ENCODE results near the gene EHBP1L1.

The EHBP1L1 gene

DNA sequence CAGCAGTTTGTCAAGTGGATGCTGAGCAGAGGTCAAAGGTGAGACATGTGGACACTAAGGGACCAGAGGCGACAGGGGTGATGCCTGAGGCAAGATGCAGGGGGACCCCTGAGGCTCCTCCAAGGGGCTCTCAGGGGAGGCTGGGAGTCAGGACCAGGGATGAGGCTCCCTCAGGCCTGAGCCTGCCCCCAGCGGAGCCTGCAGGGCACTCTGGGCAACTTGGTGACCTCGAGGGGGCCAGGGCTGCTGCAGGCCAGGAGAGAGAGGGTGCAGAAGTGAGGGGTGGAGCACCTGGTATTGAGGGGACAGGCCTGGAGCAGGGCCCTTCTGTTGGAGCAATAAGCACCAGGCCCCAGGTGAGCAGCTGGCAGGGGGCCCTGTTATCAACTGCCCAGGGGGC, 6.1 kb downstream of the EHBP1L1 start:
- H3K4me3 ChIP-seq (ENCODE audit: low read depth, low read length) = no peak overlapping the region
- TF ChIP-seq, protein P1, sequence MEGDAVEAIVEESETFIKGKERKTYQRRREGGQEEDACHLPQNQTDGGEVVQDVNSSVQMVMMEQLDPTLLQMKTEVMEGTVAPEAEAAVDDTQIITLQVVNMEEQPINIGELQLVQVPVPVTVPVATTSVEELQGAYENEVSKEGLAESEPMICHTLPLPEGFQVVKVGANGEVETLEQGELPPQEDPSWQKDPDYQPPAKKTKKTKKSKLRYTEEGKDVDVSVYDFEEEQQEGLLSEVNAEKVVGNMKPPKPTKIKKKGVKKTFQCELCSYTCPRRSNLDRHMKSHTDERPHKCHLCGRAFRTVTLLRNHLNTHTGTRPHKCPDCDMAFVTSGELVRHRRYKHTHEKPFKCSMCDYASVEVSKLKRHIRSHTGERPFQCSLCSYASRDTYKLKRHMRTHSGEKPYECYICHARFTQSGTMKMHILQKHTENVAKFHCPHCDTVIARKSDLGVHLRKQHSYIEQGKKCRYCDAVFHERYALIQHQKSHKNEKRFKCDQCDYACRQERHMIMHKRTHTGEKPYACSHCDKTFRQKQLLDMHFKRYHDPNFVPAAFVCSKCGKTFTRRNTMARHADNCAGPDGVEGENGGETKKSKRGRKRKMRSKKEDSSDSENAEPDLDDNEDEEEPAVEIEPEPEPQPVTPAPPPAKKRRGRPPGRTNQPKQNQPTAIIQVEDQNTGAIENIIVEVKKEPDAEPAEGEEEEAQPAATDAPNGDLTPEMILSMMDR (IDR thresholded peaks at IDR 0.05; ENCODE audit: borderline replicate concordance, insufficient read depth, low read depth, low read length) = no peak

DNA sequence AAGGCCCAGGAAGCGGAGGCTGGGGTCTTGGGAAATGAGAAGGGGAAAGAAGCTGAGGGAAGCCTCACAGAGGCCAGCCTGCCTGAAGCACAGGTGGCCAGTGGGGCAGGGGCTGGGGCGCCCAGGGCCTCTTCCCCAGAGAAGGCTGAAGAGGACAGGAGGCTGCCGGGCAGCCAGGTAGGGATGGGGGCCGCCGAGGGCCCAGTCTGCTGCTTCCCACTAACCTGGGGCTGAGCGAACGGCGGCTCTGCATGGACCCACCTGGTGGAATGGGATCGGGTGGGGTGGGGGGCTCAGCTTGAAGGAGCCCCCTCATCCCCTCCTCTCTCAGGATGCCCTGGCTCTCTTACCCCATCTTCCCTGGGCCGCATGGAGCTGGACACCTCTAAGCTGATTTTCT, 7.7 kb downstream of the EHBP1L1 start:
- TF ChIP-seq, protein P1 (IDR thresholded peaks at IDR 0.05; ENCODE audit: borderline replicate concordance, insufficient read depth, low read depth, low read length) = no peak

DNA sequence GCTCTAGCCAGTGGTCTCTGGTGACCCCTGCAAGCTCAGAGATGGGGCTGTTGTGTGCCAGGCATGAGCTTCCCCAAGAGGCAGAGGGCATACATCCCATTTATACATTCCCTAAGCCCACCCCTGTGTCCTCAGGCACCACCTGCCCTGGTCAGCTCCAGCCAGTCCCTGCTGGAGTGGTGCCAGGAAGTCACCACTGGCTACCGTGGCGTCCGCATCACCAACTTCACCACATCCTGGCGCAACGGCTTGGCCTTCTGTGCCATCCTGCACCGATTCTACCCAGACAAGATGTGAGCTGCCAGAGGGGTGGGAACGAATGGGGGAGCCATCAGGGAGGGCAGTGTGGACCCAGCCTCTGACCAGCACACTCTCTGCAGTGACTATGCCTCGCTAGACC, 8.3 kb downstream of the EHBP1L1 start:
- TF ChIP-seq, protein P1 (IDR thresholded peaks at IDR 0.05; ENCODE audit: borderline replicate concordance, insufficient read depth, low read depth, low read length) = no peak
- no peak overlapping the region for H3K4me3 ChIP-seq (ENCODE audit: low read depth, low read length)

More for the DNA sequence above, 7.7 kb downstream of the EHBP1L1 start:
- no peak overlapping the region for H3K4me3 ChIP-seq (ENCODE audit: low read depth, low read length)

DNA sequence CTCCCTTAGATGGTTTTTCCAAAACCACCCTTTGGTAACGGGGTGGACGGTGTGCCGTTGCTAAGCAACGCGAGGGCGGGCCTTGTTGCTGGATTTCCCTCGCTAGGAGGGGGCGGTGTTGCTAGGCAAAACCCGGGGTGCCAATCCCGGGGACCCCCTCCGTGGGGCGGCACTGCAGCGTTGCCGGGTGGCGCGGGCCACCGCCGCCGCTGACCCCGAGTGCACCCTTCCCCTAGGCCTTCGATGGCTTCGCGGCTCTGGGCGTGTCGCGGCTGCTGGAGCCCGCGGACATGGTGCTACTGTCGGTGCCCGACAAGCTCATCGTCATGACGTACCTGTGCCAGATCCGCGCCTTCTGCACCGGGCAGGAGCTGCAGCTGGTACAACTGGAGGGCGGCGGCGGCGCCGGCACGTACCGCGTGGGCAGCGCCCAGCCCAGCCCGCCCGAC, 8.9 kb downstream of the EHBP1L1 start:
- TF ChIP-seq, protein P1 (IDR thresholded peaks at IDR 0.05; ENCODE audit: borderline replicate concordance, insufficient read depth, low read depth, low read length) = no peak
- no peak overlapping the region for H3K4me3 ChIP-seq (ENCODE audit: low read depth, low read length)

DNA sequence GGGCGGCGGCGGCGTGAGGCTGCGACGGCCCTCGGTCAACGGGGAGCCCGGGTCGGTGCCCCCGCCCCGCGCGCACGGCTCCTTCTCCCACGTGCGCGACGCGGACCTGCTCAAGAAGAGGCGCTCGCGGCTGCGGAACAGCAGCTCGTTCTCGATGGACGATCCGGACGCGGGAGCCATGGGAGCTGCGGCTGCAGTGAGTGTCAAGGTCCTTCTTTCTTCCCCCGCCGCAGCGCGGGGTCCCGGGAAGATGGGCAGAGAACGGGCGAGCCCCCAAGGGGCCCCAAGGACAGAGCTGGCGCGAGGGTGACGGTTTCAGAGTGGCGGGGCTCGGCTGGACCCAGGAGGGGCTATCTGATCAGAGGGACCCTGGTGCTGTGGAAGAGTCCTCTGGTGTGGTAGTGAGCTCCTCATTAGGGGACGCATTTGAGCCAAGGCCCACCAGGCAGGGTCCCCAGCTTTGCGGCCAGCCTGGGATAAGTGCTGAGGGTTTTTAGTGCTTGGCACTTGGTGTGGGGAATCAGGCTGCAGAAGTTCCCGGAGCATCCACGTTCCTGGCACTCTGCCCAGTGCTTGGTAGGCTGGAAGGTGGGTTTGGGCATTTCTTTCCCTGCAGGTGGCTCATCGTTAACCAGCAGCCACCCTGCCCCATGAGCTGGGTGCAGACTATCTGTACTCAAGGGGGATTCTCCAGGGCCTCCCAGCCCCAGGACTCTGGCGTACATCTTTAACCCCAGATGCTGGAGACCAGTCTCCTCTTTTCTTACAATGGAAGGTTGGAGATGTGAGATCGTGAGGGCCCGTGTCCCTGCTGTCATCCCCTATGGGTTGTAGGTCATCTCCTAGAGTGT, 9.8 kb downstream of the EHBP1L1 start:
- TF ChIP-seq, protein P1 (IDR thresholded peaks at IDR 0.05; ENCODE audit: borderline replicate concordance, insufficient read depth, low read depth, low read length) = no peak
- H3K4me3 ChIP-seq (ENCODE audit: low read depth, low read length) = no peak overlapping the region

DNA sequence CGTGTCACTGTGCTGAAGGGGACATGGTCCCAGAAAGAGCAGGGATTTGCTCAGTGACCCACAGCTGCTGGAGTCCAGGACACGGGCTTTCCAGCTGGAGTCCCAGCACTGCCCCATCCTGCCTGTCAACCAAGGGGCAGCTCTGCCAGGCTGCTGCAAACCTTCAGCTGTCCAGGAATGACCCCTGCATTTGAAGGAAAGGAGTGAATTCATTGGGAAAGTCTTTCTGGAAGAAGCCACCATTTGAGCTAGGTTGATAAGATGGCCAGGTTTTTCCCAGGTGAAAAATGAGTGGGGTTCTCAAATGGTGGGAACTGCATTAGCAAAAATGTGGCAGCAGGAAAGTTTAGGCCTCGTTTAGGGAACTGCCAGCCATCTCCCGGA, 10.4 kb downstream of the EHBP1L1 start:
- TF ChIP-seq, protein P1 (IDR thresholded peaks at IDR 0.05; ENCODE audit: borderline replicate concordance, insufficient read depth, low read depth, low read length) = no peak
- H3K4me3 ChIP-seq (ENCODE audit: low read depth, low read length) = no peak overlapping the region

DNA sequence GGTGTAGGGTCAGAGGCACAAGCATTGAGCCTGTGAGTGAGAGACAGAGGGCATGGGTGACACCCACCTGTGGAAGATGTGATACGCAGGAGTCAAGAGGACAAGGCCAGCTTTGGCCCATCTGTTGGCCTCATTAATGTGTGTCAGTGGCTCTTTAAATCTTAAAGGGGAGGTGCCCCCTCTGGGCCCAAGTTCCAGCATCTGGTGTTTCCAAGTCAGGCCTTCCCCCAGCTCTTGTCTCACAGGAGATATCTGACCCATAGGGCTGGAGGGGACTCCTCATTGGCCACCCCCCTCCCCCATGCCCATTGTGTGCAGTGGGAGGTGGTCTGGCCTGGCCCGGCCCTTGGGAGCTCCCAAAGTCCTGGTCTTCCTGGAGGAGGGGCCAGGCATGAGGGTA, 10.8 kb downstream of the EHBP1L1 start:
- TF ChIP-seq, protein P1 (IDR thresholded peaks at IDR 0.05; ENCODE audit: borderline replicate concordance, insufficient read depth, low read depth, low read length) = no peak

More for the DNA sequence above, 10.8 kb downstream of the EHBP1L1 start:
- no peak overlapping the region for H3K4me3 ChIP-seq (ENCODE audit: low read depth, low read length)
